ENCODE data around the gene GTSF1L. TPM values are rescaled to one million over a fixed set of nuclear protein-coding genes. Genes with fewer than 3 reads are reported as not detected.

The GTSF1L gene
- total RNA-seq, 1 experiment from 2014 or later, result not detected

- no peaks in the 10 kb centered on the region; a peak in 1 of 4 replicates for H3K4me1 Mint-ChIP-seq
- H4K5ac ChIP-seq (ENCODE audit: insufficient read length, low read depth, low read length), result no peak overlapping the region
These were observed 48.0 kb upstream of the GTSF1L start for GRCh38 chr20:43774754-43775153.

More at GRCh38 chr20:43774754-43775153, 48.0 kb upstream of the GTSF1L start:
- no peak overlapping the region for H3K9ac ChIP-seq (ENCODE audit: extremely low read depth, insufficient read length, low read length)
- H4K91ac ChIP-seq (ENCODE audit: insufficient read length, low read depth, low read length), result no peak overlapping the region
- no peak overlapping the region for H2BK120ac ChIP-seq (ENCODE audit: low read depth, low read length, poor library complexity, severe bottlenecking)
- no peaks in the 10 kb centered on the region for H3K4me1 ChIP-seq (ENCODE audit: insufficient read depth, low read length)
- no peak overlapping the region for H3K4me3 Mint-ChIP-seq
- H2AK5ac ChIP-seq (ENCODE audit: insufficient read length, low read length), result no peak overlapping the region
- H3K56ac ChIP-seq (ENCODE audit: insufficient read length, low read depth, low read length), result no peak overlapping the region
- no peak overlapping the region; a peak in 1 of 7 replicates for H3K27ac Mint-ChIP-seq
- no peak overlapping the region for H2BK20ac ChIP-seq (ENCODE audit: low read depth, low read length, poor library complexity, severe bottlenecking)
- H3K27ac ChIP-seq (ENCODE audit: insufficient read length, low read depth, low read length), result no peak overlapping the region
- peaks cover 7% of the 10 kb centered on the region for H3K27me3 Mint-ChIP-seq (ENCODE audit: low read depth)
- no peak overlapping the region for H3T11ph ChIP-seq (ENCODE audit: low read length)
- no peak overlapping the region for H3K4me2 ChIP-seq (ENCODE audit: insufficient read depth, insufficient read length, low read length)
- H3K23ac ChIP-seq (ENCODE audit: insufficient read length, low read depth, low read length), result no peak overlapping the region
- no peaks in the 10 kb centered on the region for H3K79me2 ChIP-seq (ENCODE audit: insufficient read depth, low read length)
- H2BK15ac ChIP-seq (ENCODE audit: low read depth, low read length), result no peak overlapping the region
- TF ChIP-seq CTCF (conservative IDR thresholded peaks at IDR 0.05), result no peak
- no peaks in the 10 kb centered on the region for H3K79me1 ChIP-seq (ENCODE audit: insufficient read depth, low read depth, low read length, poor library complexity, severe bottlenecking)
- no peak for DNase-seq
- H3K27me3 ChIP-seq (ENCODE audit: insufficient read depth, low read length), result no peaks in the 10 kb centered on the region
- peaks cover 11 to 12% of the 10 kb centered on the region in 2 experiments; a peak in 3 of 5 replicates for H3K9me3 Mint-ChIP-seq
- no peaks in the 10 kb centered on the region for H4K20me1 ChIP-seq (ENCODE audit: control insufficient read depth, insufficient read depth, insufficient read length)
- H3K36me3 Mint-ChIP-seq (ENCODE audit: insufficient read depth in 1 of 3, low read depth in 3 of 3), result peaks cover 0 to 2% (median 0%) of the 10 kb centered on the region in 3 experiments; a peak in 2 of 7 replicates
- H3K23me2 ChIP-seq (ENCODE audit: insufficient read length, low read depth, low read length, poor library complexity, severe bottlenecking), result no peaks in the 10 kb centered on the region
- H2BK12ac ChIP-seq (ENCODE audit: insufficient read length, low read depth, low read length), result no peak overlapping the region
- H3K14ac ChIP-seq (ENCODE audit: insufficient read depth, low read length), result no peak overlapping the region
- no peak overlapping the region for H2AFZ ChIP-seq (ENCODE audit: low read length)
- no peak overlapping the region for H4K8ac ChIP-seq (replicated peaks; ENCODE audit: insufficient read length, low read depth, low read length)
- no peak overlapping the region for H3K4ac ChIP-seq (ENCODE audit: low read depth, low read length)
- WGBS (ENCODE audit: extremely low coverage, insufficient read length, low lambda C conversion rate), result no CpG with 5 or more reads among the region's 10 CpGs
- no peak overlapping the region for H3K18ac ChIP-seq (ENCODE audit: insufficient read length, low read depth, low read length)
- H2BK5ac ChIP-seq (ENCODE audit: insufficient read length, low read length), result no peak overlapping the region
- H3K9me3 ChIP-seq (ENCODE audit: control insufficient read depth, low read depth, low read length), result no peaks in the 10 kb centered on the region
